Vagina (tissue), 2 donors: ENCODE data around the gene KCNH5. TPM values are rescaled to one million over a fixed set of nuclear protein-coding genes. Genes with fewer than 3 reads are reported as not detected.

Experiments
- DNase-seq, 2 donors: peaks; one replicate each; pipeline ENCODE4 v3.0.0-alpha.2; 2017; ENCODE audit errors: extremely low spot score in 2 of 2
- H3K27ac ChIP-seq: fragments of 200-600 bp; sonication (generic); one replicate; pipeline ENCODE4 v1.5.1; 2019
- H3K27me3 ChIP-seq: fragments of 200-600 bp; sonication (generic); one replicate; pipeline ENCODE4 v1.5.1; 2019
- H3K36me3 ChIP-seq, 2 donors: fragments of 200-600 bp; sonication (generic); one replicate each; pipeline ENCODE4 v1.5.1; 2017 to 2019
- H3K4me1 ChIP-seq: fragments of 200-600 bp; sonication (generic); one replicate; pipeline ENCODE4 v1.5.1; 2019
- H3K4me3 ChIP-seq, 2 donors: fragments of 200-600 bp; sonication (generic); 1 replicate in 1 of 2; 2 replicates in 1 of 2; pipeline ENCODE4 v1.5.1; 2016 to 2019
- H3K9me3 ChIP-seq: fragments of 200-600 bp; sonication (generic); one replicate; pipeline ENCODE4 v1.5.1; 2019
- POLR2A ChIP-seq, 2 donors: fragments of 450-650 bp; IDR thresholded peaks; one replicate each; pipeline ENCODE4 v1.6.1; 2017; ENCODE audit warnings: antibody characterized with exemption in 2 of 2, mild to moderate bottlenecking in 2 of 2, moderate library complexity in 2 of 2
- POLR2AphosphoS5 ChIP-seq, 2 donors: sonication (generic); formaldehyde crosslinking; IDR thresholded peaks; one replicate each; pipeline ENCODE4 v1.9.0; 2017; ENCODE audit warnings: antibody characterized with exemption in 2 of 2, mild to moderate bottlenecking in 2 of 2, low read depth in 1 of 2; ENCODE audit not compliant: insufficient read depth in 1 of 2
- intact Hi-C: fragments of 100-400 bp; cut with DNase I; formaldehyde crosslinking; loops from one replicate; pipeline ENCODE4 v1.15.1; 2023
- total RNA-seq: library from RNA; depleted of rRNA; stranded (reverse); fragments of >200 nt; gene quantifications from one replicate; pipeline ENCODE4 v1.2.3, GENCODE V29; 2016
- TF ChIP-seq, protein P1 (sequence below), 3 experiments: fragments of 450-650 bp in 2 of 3; fragments of 200-600 bp in 1 of 3; sonication (generic) in 1 of 3; IDR thresholded peaks; one replicate each; pipeline ENCODE4 v1.5.1; 2017 to 2019; ENCODE audit warnings: antibody characterized with exemption in 3 of 3, mild to moderate bottlenecking in 2 of 3, moderate library complexity in 2 of 3

KCNH5 gene
- total RNA-seq, 1 donor from 2014 or later = 0.49 TPM

DNA sequence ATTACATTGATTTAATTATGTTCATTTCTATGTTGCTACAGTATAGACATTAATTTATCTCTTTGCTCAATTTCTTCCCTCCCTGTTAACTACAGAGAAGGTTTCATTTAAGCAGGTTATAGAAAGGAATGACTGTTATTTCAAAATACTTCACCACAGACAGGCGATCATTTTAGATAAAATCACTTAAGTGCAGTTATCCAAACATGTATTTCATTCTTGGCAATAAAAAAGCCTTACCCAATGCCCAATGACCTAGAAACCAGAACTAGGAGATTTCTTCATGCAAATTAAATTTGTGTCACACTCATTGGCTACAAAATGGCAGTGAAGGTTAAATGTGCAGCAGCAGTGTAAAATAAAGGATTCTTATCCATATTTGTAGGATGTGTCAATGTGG, 266.4 kb downstream of the KCNH5 start:
- H3K4me1 ChIP-seq = no peaks in the 10 kb centered on the region
- H3K27ac ChIP-seq = no peak overlapping the region
- no peaks in the 10 kb centered on the region for H3K36me3 ChIP-seq
- no peak overlapping the region for H3K4me3 ChIP-seq
- no peak for DNase-seq
- H3K27me3 ChIP-seq = no peaks in the 10 kb centered on the region
- H3K9me3 ChIP-seq = no peaks in the 10 kb centered on the region
- TF ChIP-seq POLR2AphosphoS5 (IDR thresholded peaks at IDR 0.05; ENCODE audit: insufficient read depth in 1 of 2, low read depth in 1 of 2) = no peak
- no peak for TF ChIP-seq POLR2A (IDR thresholded peaks at IDR 0.05)
- TF ChIP-seq, protein P1, sequence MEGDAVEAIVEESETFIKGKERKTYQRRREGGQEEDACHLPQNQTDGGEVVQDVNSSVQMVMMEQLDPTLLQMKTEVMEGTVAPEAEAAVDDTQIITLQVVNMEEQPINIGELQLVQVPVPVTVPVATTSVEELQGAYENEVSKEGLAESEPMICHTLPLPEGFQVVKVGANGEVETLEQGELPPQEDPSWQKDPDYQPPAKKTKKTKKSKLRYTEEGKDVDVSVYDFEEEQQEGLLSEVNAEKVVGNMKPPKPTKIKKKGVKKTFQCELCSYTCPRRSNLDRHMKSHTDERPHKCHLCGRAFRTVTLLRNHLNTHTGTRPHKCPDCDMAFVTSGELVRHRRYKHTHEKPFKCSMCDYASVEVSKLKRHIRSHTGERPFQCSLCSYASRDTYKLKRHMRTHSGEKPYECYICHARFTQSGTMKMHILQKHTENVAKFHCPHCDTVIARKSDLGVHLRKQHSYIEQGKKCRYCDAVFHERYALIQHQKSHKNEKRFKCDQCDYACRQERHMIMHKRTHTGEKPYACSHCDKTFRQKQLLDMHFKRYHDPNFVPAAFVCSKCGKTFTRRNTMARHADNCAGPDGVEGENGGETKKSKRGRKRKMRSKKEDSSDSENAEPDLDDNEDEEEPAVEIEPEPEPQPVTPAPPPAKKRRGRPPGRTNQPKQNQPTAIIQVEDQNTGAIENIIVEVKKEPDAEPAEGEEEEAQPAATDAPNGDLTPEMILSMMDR (IDR thresholded peaks at IDR 0.05) = no peak
- intact Hi-C loops = no loop called here

DNA sequence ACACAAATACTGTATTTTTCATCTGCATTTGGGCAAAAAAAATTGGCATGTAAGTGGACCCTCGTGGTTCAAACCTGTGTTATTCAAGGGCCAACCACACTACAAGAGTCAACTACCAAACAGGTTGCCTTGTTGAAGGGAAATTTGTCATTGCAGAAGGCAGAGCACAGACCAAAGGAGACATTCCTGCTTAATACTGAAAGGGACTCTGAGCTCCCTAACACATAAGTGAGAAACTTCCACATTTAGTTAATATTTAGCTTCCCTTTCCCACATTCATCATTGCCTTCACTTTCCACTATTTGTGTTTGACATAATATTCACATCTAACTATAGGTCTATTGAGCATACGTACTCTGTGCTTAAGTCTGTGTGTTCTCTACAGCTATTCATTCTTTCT, 266.9 kb downstream of the KCNH5 start:
- no peaks in the 10 kb centered on the region for H3K27me3 ChIP-seq
- H3K27ac ChIP-seq = no peak overlapping the region
- intact Hi-C loops = no loop called here
- no peaks in the 10 kb centered on the region for H3K4me1 ChIP-seq
- H3K36me3 ChIP-seq = no peaks in the 10 kb centered on the region
- no peak for DNase-seq
- TF ChIP-seq, protein P1 (IDR thresholded peaks at IDR 0.05) = no peak
- no peak for TF ChIP-seq POLR2A (IDR thresholded peaks at IDR 0.05)
- no peak for TF ChIP-seq POLR2AphosphoS5 (IDR thresholded peaks at IDR 0.05; ENCODE audit: insufficient read depth in 1 of 2, low read depth in 1 of 2)
- H3K4me3 ChIP-seq = no peak overlapping the region
- H3K9me3 ChIP-seq = no peaks in the 10 kb centered on the region

DNA sequence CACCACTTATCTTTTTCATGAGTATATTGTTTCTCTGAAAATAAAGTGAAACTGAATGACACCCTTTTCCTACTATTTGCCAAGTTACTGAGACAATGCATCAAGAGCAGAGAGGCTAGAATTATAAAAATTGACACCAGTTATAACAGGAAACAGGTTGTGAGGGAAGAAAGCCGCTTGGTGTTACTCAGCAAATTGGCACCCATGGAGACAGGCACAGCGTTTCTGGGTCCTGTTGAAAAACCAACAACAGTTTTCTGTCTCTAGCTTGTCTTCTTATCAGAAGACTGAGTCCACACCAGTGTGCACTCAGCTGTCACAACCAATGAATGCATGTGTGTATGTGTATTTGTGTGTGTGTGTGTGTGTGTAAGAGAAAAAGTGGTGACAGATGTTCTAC, 267.7 kb downstream of the KCNH5 start:
- Histone ChIP-seq H3K4me3 (no peak overlapping the region), H3K27ac (no peak overlapping the region)

DNA sequence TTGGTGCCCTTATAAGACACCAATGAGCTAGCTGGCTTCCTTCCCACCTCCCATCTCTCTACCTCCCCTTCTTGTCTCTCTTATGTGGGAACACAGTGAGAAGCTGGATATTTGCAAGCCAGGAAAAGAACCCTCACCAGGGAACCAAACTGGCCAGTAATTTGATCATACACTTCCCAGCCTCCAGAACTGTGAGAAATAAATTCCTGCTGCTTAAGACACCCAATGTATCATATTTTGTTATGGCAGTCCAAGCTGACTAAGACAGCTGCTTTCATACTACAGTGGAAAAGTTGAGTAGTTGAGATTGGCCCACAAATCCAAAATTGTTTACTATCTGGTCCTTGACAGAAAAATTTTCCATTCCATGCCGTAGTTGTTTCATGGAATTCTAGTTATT, 269.0 kb downstream of the KCNH5 start:
- H3K36me3 ChIP-seq = no peaks in the 10 kb centered on the region
- H3K9me3 ChIP-seq = no peaks in the 10 kb centered on the region
- H3K4me3 ChIP-seq = no peak overlapping the region
- DNase-seq = no peak
- no peak for TF ChIP-seq POLR2A (IDR thresholded peaks at IDR 0.05)
- TF ChIP-seq POLR2AphosphoS5 (IDR thresholded peaks at IDR 0.05; ENCODE audit: insufficient read depth in 1 of 2, low read depth in 1 of 2) = no peak
- TF ChIP-seq, protein P1 (IDR thresholded peaks at IDR 0.05) = no peak
- no peaks in the 10 kb centered on the region for H3K27me3 ChIP-seq
- H3K27ac ChIP-seq = no peak overlapping the region
- intact Hi-C loops = no loop called here
- no peaks in the 10 kb centered on the region for H3K4me1 ChIP-seq

More for the DNA sequence above, 267.7 kb downstream of the KCNH5 start:
- H3K36me3 ChIP-seq = no peaks in the 10 kb centered on the region
- no peaks in the 10 kb centered on the region for H3K4me1 ChIP-seq
- intact Hi-C loops = no loop called here
- H3K27me3 ChIP-seq = no peaks in the 10 kb centered on the region
- no peaks in the 10 kb centered on the region for H3K9me3 ChIP-seq
- DNase-seq = no peak
- TF ChIP-seq, protein P1 (IDR thresholded peaks at IDR 0.05) = no peak
- TF ChIP-seq POLR2A (IDR thresholded peaks at IDR 0.05) (no peak), POLR2AphosphoS5 (IDR thresholded peaks at IDR 0.05; ENCODE audit: insufficient read depth in 1 of 2, low read depth in 1 of 2) (no peak)

DNA sequence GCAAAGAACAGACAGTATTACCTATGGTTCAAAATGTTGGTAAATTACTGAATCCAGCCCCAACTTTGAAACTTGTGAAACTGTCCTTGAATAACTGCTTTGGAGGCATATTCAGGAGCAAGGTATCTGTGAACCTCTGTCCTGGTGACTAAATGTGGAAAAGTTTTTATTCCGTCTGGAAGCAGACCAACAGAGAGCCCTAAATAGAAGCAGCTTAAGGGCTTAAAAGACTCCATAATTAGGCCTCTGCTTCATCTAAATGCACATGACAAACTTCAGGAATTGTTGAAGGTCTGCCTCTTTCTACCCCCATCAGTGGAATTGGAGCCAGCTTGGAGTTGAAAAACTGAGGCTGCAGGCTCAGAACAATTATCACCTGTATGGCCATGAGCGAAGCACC, 276.5 kb downstream of the KCNH5 start:
- DNase-seq = no peak
- H3K27me3 ChIP-seq = no peaks in the 10 kb centered on the region
- H3K9me3 ChIP-seq = no peaks in the 10 kb centered on the region
- TF ChIP-seq, protein P1 (IDR thresholded peaks at IDR 0.05) = no peak
- H3K27ac ChIP-seq = no peak overlapping the region
- H3K4me3 ChIP-seq = no peak overlapping the region
- H3K4me1 ChIP-seq = no peaks in the 10 kb centered on the region
- H3K36me3 ChIP-seq = no peaks in the 10 kb centered on the region
- intact Hi-C loops = no loop called here
